ENCODE measurements around the gene DOP1A.

DNA sequence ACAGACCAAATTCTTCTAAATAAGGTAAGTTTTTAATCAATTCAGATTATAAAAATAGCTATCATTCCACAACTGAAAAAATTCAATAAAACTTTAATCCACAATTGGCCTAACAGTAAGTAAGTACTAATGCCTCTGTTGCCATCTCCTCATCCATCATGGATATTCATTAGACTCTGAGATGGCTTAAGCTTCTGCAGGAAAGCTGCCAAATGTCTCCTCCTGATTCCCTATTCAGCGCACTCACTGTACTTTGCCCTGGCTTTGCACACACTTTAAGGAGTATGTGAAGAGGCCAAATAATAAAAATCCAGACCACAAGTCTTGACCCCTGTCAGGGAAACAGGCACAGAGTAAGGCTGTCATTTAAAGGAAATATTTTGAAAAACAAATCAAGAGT, 102.0 kb downstream of the DOP1A start:
- TF ChIP-seq, protein P1, sequence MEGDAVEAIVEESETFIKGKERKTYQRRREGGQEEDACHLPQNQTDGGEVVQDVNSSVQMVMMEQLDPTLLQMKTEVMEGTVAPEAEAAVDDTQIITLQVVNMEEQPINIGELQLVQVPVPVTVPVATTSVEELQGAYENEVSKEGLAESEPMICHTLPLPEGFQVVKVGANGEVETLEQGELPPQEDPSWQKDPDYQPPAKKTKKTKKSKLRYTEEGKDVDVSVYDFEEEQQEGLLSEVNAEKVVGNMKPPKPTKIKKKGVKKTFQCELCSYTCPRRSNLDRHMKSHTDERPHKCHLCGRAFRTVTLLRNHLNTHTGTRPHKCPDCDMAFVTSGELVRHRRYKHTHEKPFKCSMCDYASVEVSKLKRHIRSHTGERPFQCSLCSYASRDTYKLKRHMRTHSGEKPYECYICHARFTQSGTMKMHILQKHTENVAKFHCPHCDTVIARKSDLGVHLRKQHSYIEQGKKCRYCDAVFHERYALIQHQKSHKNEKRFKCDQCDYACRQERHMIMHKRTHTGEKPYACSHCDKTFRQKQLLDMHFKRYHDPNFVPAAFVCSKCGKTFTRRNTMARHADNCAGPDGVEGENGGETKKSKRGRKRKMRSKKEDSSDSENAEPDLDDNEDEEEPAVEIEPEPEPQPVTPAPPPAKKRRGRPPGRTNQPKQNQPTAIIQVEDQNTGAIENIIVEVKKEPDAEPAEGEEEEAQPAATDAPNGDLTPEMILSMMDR (IDR thresholded peaks at IDR 0.05), result no peak
- TF ChIP-seq POLR2AphosphoS5 (IDR thresholded peaks at IDR 0.05) (no peak), EP300 (IDR thresholded peaks at IDR 0.05) (no peak), POLR2A (IDR thresholded peaks at IDR 0.05) (no peak)

All from sigmoid colon (tissue), 4 donors.